NB4 (cell line): ENCODE measurements around the gene HINT3.
A peak's percentile ranks its signal among the peaks of the same experiment; 100 is the strongest.

ENCODE experiments used
- DNase-seq: peaks from one replicate; pipeline ENCODE4 v3.0.0; 2010; ENCODE audit warnings: low read depth
- H3K4me3 ChIP-seq: one replicate; pipeline ENCODE4 v1.5.1; 2011; ENCODE audit warnings: mild to moderate bottlenecking, low read depth, low read length, moderate library complexity
- CTCF ChIP-seq: IDR thresholded peaks from one replicate; pipeline ENCODE4 v1.5.1; 2012; ENCODE audit warnings: low read depth, low read length
- MAX ChIP-seq: IDR thresholded peaks from 2 replicates; pipeline ENCODE4 v1.6.1; 2011; ENCODE audit warnings: low read depth, low read length
- MYC ChIP-seq: IDR thresholded peaks from 2 replicates; pipeline ENCODE4 v1.6.1; 2011; ENCODE audit warnings: low read depth, low read length
- POLR2A ChIP-seq: IDR thresholded peaks from 2 replicates; pipeline ENCODE4 v1.6.1; 2011; ENCODE audit warnings: mild to moderate bottlenecking; ENCODE audit not compliant: insufficient read length; ENCODE audit errors: extremely low read depth

HINT3 gene

GRCh38 chr6:125986301-125987025, 29.9 kb downstream of the HINT3 start, which contains the start of gene TRMT11:
Gene TRMT11, plus strand, starts transcription at chr6:125986540. Its CDS starts 11 bp downstream, at chr6:125986551.
- peak; percentile 92 for DNase-seq
- peak; percentile 85 for TF ChIP-seq POLR2A
- peak; percentile 31; the same call in 1 of the 2 replicates for TF ChIP-seq MAX
- no peak for TF ChIP-seq CTCF
- TF ChIP-seq MYC = peak; percentile 64
- H3K4me3 ChIP-seq = peak within 1 kb of the TSS; percentile 96

- TF ChIP-seq MAX = peak; percentile 82
- TF ChIP-seq MYC = peak; percentile 18; the same call in 1 of the 2 replicates
- no peak for TF ChIP-seq POLR2A
Measured at GRCh38 chr6:125987026-125987617, 30.6 kb downstream of the HINT3 start.

DNA sequence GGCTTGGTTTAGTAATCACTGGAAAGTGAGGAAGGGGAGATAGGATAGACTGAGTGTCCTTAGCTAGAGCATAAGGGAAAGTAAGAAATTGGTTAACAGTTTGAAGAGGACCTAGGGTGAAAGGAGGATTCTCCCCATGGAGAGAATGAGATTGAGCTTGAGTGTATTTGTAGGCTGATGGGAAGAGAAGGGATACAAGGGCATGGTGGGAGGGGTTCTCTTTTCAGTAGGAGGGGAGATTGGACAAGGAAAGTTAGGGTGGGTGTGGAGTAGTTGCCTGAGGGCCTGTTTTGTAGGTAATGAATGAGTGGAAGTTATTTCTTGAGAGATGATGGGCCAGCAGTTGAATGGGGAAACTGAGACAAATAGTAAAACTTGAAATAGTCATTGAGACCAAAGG, 31.7 kb downstream of the HINT3 start:
- H3K4me3 ChIP-seq = peak overlapping the region; percentile 96
- DNase-seq = no peak
- no peak for TF ChIP-seq MAX
- TF ChIP-seq CTCF = no peak
- no peak for TF ChIP-seq POLR2A
- TF ChIP-seq MYC = no peak

More at GRCh38 chr6:125987026-125987617, 30.6 kb downstream of the HINT3 start:
- H3K4me3 ChIP-seq = peak overlapping the region; percentile 96
- peak; percentile 51 for DNase-seq

GRCh38 chr6:125989631-125990030, 33.1 kb downstream of the HINT3 start:
- no peak for TF ChIP-seq CTCF
- TF ChIP-seq POLR2A = no peak
- TF ChIP-seq MAX = no peak
- no peak for TF ChIP-seq MYC
- H3K4me3 ChIP-seq = no peak overlapping the region
- DNase-seq = no peak

DNA sequence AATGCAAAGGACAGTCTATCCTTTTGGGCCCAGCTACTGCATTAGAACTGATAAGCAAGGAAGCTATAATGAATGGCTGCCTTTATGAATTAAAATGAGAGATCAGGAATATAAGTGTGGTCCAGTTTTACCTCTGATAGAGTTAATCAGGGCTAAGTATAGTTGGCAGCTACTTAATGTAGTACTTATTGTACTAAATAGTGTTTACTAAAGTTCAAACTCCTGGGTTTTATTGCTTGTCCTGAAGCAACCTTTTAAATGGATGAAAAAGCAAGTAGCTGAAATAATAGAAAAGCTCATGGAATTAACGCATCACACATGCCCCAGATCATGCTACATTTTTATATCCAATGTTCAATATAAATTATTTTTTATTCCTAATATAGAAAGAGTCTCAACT, 35.1 kb downstream of the HINT3 start:
- DNase-seq = no peak
- no peak overlapping the region for H3K4me3 ChIP-seq
- TF ChIP-seq POLR2A = no peak
- no peak for TF ChIP-seq MAX

DNA sequence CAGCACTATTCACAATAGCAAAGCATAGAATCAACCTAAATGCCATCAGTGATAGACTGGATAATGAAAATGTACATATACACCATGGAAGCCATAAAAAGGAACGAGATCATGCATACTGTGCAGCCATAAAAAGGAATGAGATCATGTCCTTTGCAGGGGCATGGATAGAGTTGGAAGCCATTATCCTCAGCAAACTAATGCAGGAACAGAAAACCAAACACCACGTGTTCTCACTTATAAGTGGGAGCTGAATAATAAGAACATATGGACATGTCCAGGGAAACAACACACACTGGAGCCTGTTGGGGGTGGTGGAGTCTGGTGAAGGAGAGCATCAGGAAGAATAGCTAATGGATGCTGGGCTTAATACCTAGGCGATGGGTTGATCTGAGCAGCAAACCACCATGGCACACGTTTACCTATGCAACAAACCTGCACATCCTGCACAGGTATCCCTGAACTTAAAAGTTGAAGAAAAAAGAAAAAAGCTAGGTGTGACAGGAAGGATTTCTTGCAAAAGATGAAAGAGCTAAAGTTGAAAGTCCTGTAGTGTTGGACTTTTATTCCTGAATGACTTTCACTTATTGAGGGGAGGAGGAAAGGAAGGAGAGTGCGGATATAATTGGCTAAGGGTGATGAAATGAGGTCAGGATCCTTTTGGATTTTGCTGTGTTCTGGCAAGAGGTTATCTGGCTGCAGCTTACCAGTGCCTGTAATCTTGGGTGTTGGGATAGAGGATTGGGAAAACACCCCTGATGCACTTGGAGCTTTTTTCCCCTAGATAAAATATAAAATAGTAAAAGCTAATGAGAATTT, 38.3 kb downstream of the HINT3 start:
- no peak for DNase-seq
- no peak overlapping the region for H3K4me3 ChIP-seq
- TF ChIP-seq CTCF = no peak
- TF ChIP-seq POLR2A = no peak
- TF ChIP-seq MYC = no peak
- no peak for TF ChIP-seq MAX
